DMS114 treated with DMSO at 0.1 percent for 48 hours (cell line): ENCODE measurements around the gene SARDH.

ENCODE experiments used
- DNase-seq: peaks from one replicate; lab custom pipeline; 2025; ENCODE audit not compliant: unreplicated experiment; lab: John Stamatoyannopoulos, UW

SARDH gene

DNA sequence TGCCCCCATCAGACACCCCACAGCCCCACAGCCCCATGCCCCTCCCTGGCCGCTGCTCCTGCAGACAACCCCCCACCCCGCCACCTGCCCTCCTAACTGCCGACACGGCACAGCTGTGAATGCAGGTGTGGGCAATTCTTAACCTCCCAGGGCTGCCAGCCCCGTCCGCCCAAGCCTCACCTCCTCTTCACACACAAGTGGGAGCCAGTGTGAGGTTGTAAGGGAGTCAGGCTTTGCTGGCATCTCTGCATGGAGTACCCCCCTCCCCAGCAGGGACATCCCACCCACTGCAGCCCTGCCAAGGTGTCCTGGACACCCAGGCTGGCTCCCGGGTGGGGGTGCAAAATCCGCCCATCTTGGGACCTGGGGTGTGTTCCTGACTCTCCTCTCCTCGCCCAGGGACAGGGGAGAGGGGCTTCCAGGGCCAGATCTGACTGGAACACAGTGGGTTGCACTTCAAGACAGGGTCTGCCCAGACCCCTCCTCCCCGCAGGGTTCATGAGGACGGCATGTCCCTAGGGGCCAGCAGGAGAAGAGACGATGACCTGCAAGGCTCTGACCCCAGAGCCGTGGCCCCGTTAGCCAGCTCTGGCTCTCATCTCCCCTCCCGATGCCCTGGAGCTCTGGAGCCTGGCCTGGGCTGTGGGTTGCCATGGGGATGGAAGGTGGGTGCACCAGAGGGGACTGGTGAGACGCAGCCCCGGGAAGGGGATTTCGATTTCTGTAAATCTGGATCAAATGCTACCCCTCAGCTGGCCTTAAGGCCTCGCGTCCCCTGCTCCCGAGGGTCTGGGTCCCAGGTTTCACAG lies 34.4 kb downstream of the SARDH start:
- DNase-seq = no peak

DNA sequence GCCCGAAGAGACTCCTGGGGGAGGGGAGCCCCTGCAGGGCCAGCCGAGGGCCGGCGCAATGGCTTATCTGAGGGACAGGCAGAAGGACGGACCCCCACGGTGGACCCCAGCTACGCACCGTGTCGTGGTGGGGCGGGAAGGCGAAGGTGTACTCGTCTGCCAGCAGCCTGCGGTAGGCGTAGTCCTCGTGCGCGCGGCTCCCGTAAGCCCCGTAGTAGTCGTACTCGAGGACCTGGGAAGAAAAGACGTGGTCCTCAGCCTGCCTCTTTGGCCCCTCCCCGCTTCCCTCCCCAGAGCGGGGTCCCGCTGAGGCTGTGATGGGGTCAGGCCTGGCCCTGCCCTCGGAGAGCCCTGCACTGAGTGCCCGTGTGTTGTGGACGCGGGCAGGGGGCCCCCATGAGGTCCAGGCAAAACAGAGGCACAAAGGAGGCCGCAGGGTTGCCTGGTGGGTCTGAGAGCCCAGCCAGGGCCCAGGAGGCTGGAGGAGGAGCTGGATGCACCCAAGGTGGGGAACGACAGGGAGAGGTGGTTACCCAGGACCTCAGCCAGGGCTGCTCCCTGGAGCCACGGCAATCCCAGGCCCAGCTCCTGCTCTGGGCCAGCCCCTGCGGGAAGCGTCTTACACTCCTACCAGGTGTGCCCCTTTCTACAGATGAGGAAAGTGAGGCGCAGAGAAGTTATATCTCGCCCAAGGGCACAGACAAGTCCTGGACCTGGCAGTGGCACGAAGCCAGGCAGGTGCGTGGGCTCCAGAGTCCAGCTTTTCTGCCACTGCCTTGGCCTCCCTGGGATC lies 35.2 kb downstream of the SARDH start:
- no peak for DNase-seq

DNA sequence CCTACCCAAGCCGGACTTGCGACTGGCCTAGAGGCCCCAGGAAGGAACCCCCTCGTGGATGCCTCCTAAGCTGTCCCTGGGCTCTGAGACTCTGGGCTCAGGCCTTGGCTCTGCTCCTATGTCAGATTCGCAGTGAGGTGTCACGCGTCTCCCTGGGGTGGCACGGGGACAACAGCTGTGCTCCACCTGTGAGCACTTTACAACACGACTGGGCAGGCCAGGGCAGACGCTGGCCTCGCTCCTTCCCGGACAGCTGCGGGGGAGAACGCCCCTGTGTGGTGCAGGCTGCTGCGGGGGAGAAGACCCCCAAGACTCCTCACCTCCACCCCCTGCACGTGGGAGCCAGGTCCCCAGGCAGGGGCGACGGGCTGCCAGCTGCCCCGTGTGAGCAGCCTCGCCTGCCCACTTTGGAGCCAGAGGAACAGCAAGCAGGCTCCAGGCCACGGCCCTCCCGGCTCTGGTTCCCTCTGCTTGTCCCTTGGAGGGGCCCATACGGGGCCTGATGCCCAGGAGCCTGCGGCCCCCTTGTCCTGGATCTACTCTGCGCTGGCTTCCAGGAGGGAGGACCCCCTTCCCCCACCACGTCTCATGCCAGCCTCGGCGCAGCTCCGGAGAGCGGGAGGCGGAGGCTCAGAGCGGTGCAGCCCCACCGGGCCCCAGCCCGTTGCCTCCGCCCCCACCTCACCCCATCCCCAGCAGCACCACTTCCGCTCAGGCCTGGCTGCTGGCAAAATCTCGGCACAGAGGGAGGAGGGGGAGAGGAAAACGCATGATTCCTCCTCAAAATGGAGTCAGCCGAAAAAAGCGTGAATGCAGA lies 36.0 kb downstream of the SARDH start:
- DNase-seq = no peak

DNA sequence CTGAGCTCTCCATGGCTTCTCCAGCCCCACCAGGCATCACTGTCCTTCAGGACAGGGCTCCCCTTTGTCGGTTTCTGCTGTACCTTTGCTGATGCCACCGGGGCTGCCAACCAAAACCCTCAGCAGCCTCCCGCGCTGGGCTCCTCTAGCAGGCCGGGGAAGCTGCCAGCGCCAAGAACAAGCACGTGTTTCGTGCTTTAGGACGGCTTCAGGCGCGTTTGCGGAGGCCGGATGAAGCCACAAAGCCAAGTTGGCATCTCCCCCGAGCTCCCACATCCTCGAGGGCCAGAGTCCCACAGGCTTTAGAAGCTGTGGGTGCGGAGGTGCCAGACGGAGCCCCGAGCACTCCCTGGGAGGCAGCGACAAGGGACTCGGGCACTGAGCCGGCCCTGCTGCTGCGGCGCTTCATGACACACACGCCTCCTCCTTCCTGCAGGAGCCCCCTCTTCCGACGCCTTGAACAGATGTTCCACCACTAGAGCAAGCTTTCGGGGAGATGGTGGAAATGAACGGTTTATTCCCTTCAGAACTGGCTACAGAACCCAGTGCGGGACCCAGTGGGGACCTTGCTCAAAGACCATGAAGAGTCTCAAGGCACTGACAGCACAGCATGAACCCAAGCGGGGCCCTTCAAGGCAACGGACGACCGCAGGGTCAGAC lies 36.7 kb downstream of the SARDH start:
- DNase-seq = no peak

DNA sequence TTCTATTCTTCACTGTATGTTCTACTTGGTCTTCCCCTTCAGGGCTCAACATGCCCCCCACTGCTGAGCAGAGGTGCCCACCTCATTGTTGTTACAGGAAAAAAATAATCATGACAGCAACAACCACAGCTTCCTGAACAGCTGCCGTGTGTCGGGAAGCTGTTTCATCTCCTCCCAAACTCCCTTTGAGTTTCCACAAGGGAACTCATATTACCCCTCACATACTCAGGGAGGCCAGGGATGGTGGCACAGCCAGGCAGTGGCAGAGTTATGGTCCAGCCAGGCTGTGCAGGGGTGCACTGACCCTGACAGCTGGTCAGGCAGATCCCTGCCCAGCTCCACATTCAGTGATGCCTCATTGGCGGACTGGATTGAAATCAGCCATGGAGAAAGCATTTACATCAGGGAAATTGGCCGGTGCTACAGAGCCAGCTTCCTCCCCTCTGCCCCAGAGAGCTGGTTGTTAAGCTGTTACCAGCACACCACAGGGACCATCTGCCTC lies 37.3 kb downstream of the SARDH start:
- DNase-seq = no peak

DNA sequence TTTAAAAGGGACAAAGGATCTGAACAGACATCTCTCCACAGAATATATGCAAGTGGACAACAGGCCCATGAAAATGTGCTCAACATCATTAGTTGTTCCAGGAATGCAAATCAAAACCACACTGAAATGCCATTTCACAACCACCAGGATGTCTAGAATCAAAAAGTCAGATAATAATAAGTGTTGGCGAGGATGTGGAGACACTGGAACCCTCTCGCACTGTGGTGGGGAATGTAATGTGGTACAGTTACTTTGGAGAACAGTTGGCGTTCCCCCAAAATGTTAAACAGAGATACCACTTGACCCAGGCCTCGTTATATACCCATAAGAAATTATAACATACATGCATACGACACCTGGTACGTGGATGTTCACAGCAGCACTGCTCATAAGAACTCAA lies 38.6 kb downstream of the SARDH start:
- no peak for DNase-seq

DNA sequence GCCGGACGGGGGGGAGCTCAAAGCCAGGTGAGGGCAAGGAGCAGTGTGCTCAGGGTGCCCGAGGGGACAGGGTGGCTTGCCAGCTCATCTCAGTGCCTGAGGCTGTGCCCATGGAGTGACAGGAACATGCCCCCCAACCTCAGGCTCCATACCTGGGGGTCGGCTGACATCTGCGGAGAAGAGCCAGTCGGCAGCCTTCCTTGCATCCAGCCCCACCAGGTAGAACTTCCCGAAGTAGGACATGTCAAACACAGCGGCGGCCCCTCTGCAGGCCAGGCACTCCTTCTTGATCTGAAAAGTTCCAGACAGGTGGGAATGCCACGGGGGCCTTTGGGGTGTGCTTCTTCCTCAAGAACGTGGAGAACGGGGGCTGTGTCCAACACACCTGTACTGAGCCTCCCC lies 42.1 kb downstream of the SARDH start:
- DNase-seq = no peak

DNA sequence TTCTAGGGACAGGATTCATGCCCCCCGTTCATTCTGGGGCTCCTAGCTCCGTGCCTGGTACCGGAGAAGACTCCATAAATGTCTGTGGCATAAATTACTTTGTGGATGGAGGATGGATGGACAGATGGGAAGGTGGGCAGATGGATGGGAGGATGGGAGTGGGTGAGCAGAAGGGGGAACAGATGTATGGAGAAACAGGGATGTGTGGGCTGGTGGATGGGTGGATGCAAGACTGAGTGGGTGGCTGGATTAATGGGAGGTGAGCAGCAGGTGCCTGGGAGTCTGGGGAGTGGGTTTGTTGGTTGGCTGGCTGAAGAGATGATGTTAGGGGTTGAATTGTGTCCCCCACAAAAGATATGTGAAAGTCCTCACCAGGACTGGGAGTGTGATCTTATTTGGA lies 43.5 kb downstream of the SARDH start:
- no peak for DNase-seq

DNA sequence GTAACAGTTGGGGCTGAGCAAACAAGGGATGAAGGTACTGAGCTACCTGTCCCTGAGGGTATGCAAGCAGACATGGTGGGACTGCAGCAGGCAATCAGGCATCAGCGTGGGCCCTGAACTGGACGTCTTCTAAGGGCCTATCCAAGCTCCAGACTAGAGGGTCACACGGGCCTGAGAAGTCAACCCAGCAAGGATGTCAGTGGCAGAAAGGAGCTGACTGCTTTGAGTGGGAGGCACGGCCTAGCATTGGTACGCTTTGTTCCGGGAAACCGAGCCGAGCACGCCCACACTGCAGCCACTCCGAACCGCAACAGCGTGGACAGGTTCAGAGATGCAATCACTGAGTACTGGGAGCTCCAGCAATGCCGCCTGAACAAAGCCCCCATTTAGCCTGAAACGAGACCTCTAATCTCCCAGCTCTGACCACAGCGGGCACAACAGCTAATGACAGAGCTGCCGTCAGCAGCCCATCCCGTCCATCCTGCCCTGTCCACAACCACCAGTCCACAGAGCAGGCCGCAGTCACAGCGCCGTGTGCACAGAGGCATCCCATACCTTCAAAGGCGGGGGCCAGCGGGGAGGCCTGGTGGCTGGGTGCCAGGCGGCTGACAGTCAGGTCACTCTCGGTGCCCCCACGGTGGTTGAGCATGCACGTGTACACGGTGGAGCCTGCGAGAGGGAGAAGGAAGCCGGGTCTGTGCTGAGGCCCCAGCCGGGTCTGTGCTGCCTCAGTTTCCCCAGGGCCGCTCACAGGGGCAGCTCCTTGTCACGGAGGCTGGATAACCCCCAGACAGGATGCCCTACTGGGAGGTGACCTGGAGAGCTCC lies 44.2 kb downstream of the SARDH start:
- DNase-seq = no peak

DNA sequence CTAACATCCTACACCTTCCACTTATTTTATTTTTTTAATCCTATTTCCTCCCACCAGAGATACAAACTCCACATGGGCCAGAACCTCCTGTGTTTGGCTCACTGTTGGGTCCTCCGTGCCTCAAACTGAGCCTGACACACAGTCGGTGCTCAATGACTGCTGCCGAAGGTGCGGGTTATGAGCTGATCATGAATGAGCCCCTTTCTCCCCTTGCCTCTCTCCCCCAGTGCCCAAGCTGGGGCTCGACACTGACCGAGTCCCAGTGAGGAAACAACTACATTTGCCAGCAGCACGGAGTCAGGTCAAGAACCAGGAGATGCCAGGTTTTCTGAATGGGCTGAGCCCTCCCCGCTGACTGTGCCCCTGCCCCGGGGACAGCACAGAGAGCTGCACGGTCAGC lies 45.0 kb downstream of the SARDH start:
- DNase-seq = no peak

DNA sequence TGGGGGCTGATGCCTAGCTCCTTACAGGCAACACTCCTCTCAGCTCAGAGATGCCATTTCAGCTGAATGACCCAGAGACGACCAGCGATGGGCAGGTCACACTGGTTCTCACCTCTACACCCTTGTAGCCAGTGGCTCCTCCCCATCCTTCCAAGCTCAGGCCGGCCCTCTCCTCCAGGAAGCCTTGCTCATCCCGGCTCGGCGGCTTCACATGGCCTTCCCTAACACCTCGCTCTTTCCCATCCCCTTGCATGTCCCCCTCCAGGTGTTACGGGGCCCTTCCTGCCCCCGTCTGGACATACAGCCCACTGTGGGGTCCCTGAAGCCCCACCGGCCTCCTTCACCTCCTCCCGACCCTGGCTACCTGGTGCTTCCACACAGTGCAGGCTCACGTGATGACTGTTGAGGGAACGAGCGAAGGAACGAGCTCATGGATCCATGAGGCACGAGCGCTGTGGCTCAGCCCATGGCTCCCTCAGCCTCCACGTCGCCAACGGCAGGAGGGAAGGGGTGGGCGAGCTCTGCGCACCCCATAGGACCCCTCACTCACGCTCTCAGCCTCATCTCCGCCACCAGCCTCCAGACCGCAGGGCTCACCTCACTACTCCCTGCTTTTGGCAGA lies 45.7 kb downstream of the SARDH start:
- DNase-seq = no peak

DNA sequence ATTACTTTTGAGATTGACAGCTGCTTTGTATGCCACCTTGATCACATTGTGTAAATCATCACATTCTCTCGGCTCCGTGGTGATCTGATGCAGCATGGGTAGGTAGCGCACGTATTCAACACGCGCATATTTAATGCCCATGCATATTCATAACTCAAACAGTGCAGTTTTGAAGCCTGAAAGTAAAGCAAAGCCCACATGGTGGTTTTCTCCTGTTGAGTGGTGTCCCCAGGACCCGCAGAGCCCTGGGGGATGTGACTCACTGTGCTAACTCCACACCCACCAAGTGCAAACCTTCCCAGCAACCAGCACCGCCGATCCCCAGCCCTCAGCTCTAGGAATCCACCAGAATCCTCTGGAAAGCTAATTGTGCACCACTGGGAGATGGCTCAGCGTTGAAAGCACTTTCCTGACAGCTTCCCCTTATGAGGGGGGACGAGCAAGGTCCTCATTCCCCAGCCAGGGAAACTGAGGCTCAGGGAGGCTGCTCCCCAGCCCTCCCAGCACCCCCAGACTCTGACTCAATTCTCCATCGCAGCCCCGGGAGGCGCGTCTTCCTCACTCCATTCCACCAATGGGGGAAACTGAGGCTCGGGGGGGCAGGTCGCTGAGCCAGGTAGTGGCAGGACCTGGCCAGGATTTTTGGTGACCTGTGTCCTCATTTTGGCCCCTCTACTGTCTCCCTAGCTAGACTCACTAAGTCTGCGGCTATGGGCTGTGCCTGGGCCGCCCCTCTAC lies 46.4 kb downstream of the SARDH start:
- no peak for DNase-seq

DNA sequence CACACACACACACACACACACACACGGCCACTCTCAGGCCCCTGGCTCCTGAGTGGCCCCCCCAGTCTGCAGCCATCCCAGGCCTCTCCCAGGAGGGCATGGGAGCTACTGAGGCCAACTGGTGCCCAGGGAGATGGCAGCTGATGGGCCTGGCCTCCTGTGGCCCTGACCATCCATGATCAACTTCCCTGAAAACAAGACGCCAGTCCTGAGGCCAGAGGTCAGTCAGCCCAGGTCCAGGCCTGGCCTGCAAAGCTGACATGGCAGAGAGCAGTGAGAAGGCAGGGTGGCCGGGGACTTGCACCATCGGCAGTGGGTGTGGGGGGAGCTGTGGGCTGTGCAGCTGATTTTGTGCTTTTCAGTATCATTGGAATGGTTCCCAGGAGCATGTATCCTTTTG lies 47.0 kb downstream of the SARDH start:
- DNase-seq = no peak

DNA sequence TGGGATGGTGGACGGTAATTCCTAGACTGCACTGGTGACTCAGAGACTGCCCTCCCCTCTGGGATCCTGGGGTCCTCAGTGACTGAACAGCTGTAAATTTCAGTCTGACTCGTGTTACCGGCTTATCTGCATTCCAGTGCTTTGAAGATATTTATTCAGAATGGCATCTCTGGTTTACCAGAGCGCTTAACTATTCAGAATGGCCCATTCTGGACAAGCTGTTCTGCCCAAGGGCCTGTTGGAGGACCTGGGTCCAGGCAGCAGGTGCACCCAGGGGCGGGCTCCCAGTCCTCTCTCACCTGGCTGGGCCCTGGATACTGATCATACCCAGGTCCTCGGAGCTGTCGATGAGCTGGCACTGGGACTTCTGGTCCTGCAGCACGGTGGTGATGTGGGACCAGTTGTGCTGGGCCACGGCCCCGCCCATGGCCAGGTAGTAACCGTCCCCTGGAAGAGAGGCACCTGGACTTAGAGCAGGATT lies 48.0 kb downstream of the SARDH start:
- no peak for DNase-seq

DNA sequence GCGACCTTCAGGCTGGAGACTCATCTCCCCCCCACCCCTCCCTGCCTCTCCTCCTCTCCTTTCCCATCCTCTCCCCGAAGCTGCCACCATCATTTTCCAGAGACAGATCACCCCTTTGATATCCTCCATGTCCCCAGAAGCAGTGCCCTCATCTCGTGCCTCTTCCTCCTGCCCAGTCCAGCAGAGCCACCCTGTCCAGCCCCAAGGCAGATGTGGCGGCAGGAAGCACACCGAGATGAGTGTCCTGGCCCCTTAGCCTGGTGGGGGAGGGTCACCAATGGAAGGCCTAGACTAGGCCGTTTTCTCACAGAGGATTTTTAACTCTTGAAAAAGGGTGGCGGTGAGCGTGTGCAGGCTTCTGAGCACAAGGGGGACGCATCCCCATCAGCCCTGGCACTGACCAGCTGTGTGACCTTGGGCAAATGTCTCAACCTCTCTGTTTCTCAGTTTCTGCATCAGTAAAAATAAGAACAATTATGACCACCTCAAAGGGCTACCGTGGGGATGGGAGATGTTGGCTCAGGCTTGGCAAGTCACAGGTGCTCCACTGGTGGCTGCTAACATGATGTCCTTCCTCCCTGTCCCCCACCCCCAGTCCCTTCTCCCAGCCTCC lies 48.9 kb downstream of the SARDH start:
- no peak for DNase-seq

DNA sequence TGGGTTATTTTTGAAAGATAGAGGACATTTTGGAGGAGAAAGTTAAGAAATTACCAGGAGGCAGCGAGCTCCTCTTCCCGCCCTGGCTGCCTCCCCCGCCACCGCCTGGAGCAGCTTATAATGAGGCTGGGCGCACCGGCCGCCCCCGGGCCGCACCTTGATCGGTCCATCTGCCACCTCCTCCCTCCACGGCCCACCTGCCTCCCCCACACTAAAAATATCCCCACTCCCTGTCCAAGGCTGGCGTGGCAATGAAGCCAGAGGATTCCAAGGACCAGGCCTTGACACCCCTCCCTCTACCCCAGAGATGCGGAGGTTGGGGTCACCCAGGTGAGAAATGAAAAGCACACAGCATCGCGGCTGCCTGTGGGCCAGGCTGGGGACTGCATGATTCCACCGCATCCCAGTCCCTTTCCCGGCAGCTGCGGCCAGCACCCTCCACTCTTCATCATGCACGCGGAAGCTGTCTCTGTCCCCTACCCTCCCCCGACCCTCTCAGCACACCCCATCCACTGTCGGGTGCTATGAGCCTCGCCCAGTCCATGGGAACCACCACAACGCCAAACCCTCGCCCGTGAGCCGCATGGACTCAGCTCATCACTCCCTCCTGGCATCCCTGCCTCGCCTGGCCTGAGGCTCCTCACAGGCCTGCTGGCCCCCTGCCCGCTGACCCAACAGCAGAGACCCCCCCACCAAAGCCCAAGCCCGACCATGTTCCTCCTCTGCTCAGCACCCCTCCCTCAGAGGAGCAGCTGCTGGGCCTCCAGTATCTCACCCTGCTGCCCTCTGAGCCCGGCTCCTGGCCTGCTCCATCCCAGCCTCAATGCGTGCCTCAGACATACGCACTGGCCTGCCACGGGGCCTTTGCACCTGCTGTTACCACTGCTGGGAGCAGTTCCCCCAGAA lies 50.0 kb downstream of the SARDH start:
- no peak for DNase-seq
